HUES48 (cell line): ENCODE results near the gene LRRC8B.
"Not testable (repeated sequence)": the region's sequence is repeated elsewhere in the genome, so short reads cannot be mapped to it uniquely, and the experiment has no call there.

Experiments used
- H3K27ac ChIP-seq: one replicate; pipeline ENCODE4 v1.7.0; 2013; ENCODE audit warnings: low read depth, low read length, inconsistent platforms
- H3K27me3 ChIP-seq: 2 replicates; pipeline ENCODE4 v1.6.1; 2013; ENCODE audit warnings: mild to moderate bottlenecking, low read length; ENCODE audit not compliant: control insufficient read depth, insufficient read depth
- H3K36me3 ChIP-seq: 2 replicates; pipeline ENCODE4 v1.6.1; 2013; ENCODE audit warnings: low read length; ENCODE audit not compliant: control insufficient read depth, insufficient read depth
- H3K4me1 ChIP-seq: 2 replicates; pipeline ENCODE4 v1.6.1; 2013; ENCODE audit warnings: mild to moderate bottlenecking, low read length; ENCODE audit not compliant: control insufficient read depth, insufficient read depth
- H3K4me3 ChIP-seq: 2 replicates; pipeline ENCODE4 v1.5.1; 2013; ENCODE audit warnings: mild to moderate bottlenecking, low read depth, low read length
- H3K9ac ChIP-seq: 2 replicates; pipeline ENCODE4 v1.6.1; 2013; ENCODE audit warnings: mild to moderate bottlenecking, low read depth, low read length, moderate library complexity
- H3K9me3 ChIP-seq: 2 replicates; pipeline ENCODE4 v1.6.1; 2013; ENCODE audit warnings: low read length; ENCODE audit not compliant: control insufficient read depth, insufficient read depth

Gene LRRC8B

DNA sequence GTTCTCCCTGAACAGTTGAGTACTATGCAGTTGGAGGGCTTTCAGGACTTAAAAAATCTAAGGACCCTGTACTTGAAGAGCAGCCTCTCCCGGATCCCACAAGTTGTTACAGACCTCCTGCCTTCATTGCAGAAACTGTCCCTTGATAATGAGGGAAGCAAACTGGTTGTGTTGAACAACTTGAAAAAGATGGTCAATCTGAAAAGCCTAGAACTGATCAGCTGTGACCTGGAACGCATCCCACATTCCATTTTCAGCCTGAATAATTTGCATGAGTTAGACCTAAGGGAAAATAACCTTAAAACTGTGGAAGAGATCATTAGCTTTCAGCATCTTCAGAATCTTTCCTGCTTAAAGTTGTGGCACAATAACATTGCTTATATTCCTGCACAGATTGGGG lies 59.6 kb downstream of the LRRC8B start:
- Histone ChIP-seq H3K27me3 (no peaks in the 10 kb centered on the region), H3K4me1 (peaks cover 6% of the 10 kb centered on the region; the same call in 1 of the 2 replicates), H3K27ac (no peak overlapping the region), H3K4me3 (no peak overlapping the region), H3K9ac (no peak overlapping the region), H3K9me3 (no peaks in the 10 kb centered on the region), H3K36me3 (peaks cover 46% of the 10 kb centered on the region)

DNA sequence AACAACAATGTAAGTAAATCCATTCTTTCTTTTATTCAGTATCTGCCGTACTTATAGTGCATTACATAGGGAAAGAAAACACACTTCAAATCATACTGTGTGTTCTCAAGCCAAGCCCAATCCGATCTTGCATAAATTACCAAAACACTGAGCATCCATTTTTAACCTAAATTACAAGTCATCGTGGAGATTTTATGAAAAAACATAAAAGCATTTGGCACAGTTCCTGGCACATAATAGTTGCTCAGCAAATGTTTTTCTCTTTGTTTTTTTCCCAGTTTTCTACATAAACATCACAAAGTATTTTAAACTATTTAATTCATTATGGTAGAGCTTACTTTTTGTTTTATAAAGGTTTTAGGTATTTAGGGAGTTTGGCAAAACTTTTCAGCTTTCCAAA lies 60.2 kb downstream of the LRRC8B start:
- no peak overlapping the region for H3K27ac ChIP-seq
- no peak overlapping the region for H3K4me3 ChIP-seq
- H3K4me1 ChIP-seq = peaks cover 6% of the 10 kb centered on the region; the same call in 1 of the 2 replicates
- no peaks in the 10 kb centered on the region for H3K9me3 ChIP-seq
- H3K27me3 ChIP-seq = no peaks in the 10 kb centered on the region
- peaks cover 42% of the 10 kb centered on the region for H3K36me3 ChIP-seq
- no peak overlapping the region for H3K9ac ChIP-seq

DNA sequence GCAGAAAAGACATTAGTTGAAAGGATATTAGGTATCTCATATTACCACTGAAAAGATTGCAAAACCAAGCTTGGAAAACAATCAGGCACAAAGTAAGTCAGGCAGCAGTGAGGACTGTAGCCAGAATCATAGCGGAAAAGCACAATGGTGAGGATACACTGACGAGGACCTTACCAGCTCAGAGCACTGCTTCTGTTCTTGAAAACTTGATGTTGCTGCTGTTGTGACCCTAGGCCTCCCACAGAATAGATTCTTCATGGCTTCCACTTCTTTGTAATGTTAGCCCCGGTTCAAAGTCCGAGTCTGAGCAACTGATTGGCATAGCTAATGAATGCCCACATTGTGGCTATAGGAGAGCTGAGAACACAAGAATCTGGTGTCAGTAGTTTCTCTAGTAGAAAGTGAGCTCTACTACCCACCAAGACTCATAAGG lies 63.1 kb downstream of the LRRC8B start:
- H3K27me3 ChIP-seq = no peaks in the 10 kb centered on the region
- peaks cover 17% of the 10 kb centered on the region for H3K4me1 ChIP-seq
- H3K27ac ChIP-seq = no peak overlapping the region
- H3K36me3 ChIP-seq = peaks cover 29% of the 10 kb centered on the region
- H3K9me3 ChIP-seq = no peaks in the 10 kb centered on the region
- no peak overlapping the region for H3K4me3 ChIP-seq
- no peak overlapping the region for H3K9ac ChIP-seq

DNA sequence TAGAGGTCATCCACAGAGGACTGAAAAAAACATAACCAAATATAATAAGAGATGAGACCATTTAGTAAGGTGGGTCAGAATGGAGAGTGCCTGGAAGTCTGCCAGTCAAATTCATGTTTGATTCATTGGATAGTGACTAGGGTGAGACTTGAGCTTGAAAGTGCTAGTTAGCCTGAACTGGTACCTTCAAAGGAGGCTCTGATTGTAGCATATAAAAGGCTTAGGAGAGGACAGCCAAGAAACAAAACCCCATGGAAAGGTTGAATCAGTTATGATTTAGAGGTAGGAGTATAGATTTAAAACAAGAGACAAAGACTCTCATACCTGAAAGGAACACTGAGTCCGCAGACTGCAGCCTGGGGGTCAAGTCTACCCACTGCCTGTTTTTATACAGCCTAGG lies 63.9 kb downstream of the LRRC8B start:
- H3K27me3 ChIP-seq = no peaks in the 10 kb centered on the region
- no peak overlapping the region for H3K9ac ChIP-seq
- no peaks in the 10 kb centered on the region for H3K9me3 ChIP-seq
- H3K4me1 ChIP-seq = peaks cover 18% of the 10 kb centered on the region
- no peak overlapping the region for H3K4me3 ChIP-seq
- H3K27ac ChIP-seq = no peak overlapping the region
- peaks cover 23% of the 10 kb centered on the region for H3K36me3 ChIP-seq

DNA sequence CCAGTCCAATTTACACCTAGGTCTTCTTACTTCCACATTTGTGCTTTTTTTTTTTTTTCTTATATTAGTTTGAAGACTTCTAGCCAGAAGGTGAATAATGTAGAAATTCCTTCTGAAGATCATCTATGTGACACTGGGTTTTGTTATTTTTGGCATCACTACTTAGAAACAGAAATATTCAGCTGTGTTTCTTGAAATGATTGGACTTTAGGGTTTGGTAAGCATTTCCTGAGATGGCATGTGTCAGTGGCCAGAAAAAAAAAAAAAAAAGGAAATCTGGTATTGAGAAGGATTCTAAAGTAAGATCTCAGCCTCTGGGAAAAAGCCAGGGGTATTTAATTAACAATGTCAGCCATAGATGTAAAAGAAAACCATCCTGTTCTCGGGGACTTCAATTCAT lies 64.9 kb downstream of the LRRC8B start:
- no peaks in the 10 kb centered on the region for H3K27me3 ChIP-seq
- H3K4me1 ChIP-seq = peaks cover 29% of the 10 kb centered on the region
- no peak overlapping the region for H3K4me3 ChIP-seq
- H3K9ac ChIP-seq = no peak overlapping the region
- H3K27ac ChIP-seq = no peak overlapping the region
- peaks cover 12% of the 10 kb centered on the region for H3K36me3 ChIP-seq
- no peaks in the 10 kb centered on the region for H3K9me3 ChIP-seq

DNA sequence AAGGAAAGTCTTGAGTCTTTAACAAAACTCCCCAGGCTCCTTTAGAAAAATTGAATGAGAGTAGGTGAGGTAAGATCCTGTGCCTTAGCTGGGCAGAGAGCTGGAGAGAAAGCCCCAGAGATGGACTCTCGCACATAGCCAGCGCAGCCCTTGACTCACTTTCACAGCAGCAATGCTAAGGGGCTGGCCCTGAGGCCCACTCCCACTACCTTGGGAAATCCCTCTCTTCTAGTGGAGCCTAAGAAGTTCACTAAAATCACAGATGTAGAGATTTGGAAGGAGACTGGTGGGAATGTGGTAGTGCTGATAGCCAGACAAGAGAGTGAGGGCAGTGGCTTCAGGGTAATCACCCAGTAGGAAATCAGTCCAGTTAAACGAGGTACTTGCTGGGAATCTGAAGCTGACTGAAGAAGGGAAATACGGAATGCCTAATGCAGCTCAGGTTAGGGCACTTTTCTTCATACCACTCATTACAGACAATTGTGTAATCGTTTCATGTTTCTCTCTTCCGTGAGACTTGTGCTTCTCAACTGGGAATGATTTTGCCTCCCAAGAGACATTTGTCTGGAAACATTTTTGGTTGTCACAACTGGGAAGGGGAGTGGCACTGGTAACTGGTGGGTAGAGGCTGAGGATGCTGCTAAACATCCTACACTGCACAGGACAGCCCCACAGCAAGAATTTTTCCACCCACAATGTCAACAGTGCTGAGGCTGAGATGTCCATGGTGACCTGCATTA lies 65.9 kb downstream of the LRRC8B start:
- Histone ChIP-seq H3K4me3 (no peak overlapping the region), H3K27me3 (no peaks in the 10 kb centered on the region), H3K36me3 (0 out of 2 replicates have a peak, but pooled peaks cover 3% of the 10 kb centered on the region), H3K9ac (no peak overlapping the region), H3K27ac (no peak overlapping the region), H3K9me3 (no peaks in the 10 kb centered on the region), H3K4me1 (peaks cover 36% of the 10 kb centered on the region)

DNA sequence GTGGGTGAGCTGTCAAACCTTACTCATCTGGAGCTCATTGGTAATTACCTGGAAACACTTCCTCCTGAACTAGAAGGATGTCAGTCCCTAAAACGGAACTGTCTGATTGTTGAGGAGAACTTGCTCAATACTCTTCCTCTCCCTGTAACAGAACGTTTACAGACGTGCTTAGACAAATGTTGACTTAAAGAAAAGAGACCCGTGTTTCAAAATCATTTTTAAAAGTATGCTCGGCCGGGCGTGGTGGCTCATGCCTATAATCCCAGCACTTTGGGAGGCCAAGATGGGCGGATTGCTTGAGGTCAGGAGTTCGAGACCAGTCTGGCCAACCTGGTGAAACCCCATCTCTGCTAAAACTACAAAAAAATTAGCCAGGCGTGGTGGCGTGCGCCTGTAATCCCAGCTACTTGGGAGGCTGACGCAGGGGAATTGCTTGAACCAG lies 68.3 kb downstream of the LRRC8B start:
- not testable (repeated sequence) for H3K27me3 ChIP-seq, H3K4me3 ChIP-seq, H3K9ac ChIP-seq, H3K9me3 ChIP-seq, H3K36me3 ChIP-seq, H3K27ac ChIP-seq
- H3K4me1 ChIP-seq = peaks cover 43% of the 10 kb centered on the region

DNA sequence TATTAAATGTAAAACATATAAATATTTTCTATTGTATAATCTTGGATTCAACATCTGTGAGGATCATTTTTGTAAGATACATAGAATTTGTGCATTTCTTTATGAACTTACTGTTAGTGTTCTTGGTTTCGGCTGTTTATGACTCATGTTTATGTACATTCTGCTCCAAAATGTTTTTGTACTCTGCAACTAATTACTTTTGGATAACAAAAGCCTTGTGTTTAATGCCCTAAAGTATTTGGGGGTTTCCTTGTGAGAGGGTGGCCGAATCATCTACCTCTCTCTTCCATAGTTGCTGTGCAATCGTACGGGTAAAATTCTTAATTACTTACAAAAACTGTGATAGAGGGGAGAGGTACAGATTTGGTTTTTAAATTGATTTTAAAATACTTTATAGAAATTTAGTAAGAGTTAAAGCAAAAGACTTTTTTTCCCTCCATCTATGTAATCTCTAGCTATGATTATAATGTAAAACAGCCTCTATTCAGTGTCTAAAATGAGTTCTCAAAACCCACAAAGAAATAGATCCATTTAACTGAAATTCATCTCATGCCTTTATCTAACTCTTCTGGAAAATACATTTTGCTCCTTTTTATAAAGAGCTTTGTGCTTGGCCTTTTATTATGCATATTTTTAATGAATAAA lies 69.6 kb downstream of the LRRC8B start:
- Histone ChIP-seq H3K9me3 (no peaks in the 10 kb centered on the region), H3K4me1 (peaks cover 56% of the 10 kb centered on the region), H3K9ac (no peak overlapping the region), H3K27me3 (no peaks in the 10 kb centered on the region), H3K36me3 (0 out of 2 replicates have a peak, but pooled peaks cover 3% of the 10 kb centered on the region), H3K4me3 (no peak overlapping the region), H3K27ac (no peak overlapping the region)

DNA sequence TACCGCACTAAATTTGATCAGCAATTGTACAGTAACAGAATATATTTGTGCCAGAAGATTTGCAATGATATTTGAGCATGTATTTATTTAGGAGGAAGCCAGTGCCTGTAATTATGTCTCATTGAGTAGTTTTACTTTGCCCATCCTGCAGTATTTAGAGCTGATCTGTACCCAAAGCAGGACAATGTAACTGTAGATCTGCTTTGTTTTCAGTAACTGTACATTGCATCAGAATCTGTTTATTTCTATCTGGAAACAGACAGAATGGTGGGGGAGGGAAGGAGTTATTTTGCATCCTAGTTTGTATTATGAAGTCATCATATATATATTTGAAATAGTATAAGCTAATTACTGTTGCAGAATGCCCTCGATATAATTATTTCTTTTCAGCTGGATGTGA lies 72.1 kb downstream of the LRRC8B start:
- Histone ChIP-seq H3K36me3 (0 out of 2 replicates have a peak, but pooled peaks cover 3% of the 10 kb centered on the region), H3K27me3 (no peaks in the 10 kb centered on the region), H3K4me1 (peaks cover 58% of the 10 kb centered on the region), H3K27ac (no peak overlapping the region), H3K4me3 (no peak overlapping the region), H3K9me3 (no peaks in the 10 kb centered on the region), H3K9ac (no peak overlapping the region)

DNA sequence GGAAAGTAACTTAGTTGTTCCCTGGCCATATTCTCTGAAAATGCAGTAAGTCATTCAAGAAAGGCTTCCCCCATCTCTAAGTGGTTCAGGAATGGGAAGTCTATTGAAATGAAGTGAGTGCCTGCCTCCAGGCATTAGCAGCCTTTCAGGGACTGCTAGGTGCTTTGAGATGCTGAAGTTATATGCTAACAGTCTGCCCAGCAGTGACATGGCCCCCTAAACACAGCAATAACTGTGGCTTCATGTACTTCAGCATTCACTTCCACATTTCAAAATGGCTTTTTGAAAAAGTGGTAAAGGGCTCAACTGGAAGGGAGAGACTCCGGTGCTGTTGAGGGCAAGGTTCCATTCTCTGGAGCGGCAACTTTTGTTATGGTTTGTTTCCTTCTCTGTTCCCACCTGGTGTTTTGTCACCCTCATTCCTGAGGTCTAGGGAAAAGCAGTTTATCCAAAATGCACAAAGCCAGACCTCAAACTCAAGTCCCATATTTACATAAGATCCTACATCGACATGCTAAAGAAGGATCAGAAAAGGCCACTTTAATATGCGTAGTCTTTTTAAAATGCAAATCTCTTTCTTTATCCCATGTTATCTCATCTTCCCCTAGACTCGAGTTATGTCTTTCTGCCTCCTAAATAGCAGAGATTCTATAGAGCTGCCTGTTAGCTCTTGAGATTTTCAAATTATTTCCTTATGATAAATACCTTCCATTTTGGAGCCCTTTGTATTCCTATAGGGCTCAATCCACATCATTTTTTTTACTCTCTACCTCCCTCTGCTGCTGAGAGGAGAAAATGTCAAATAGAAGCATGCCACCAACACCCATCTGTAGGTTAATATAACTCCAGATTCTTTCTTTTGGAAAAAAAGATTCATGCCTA lies 74.1 kb downstream of the LRRC8B start:
- peak overlapping the region; percentile 4; the same call in 1 of the 2 replicates for H3K4me3 ChIP-seq
- peak overlapping the region; percentile 83 for H3K27ac ChIP-seq
- no peaks in the 10 kb centered on the region for H3K36me3 ChIP-seq
- no peaks in the 10 kb centered on the region for H3K27me3 ChIP-seq
- H3K9ac ChIP-seq = 0 out of 2 replicates have a peak overlapping the region, but pooled peaks have one; percentile 1
- peaks cover 54% of the 10 kb centered on the region for H3K4me1 ChIP-seq
- H3K9me3 ChIP-seq = no peaks in the 10 kb centered on the region
